Gastroesophageal sphincter (tissue), 4 donors: ENCODE measurements around the gene ZGPAT. TPM values are rescaled to one million over a fixed set of nuclear protein-coding genes. Genes with fewer than 3 reads are reported as not detected.
"Not testable (repeated sequence)": the region's sequence is repeated elsewhere in the genome, so short reads cannot be mapped to it uniquely, and the experiment has no call there.

Experiments used
- ATAC-seq: fragments of 150-250 bp; one replicate; pipeline ENCODE4 v1.9.1; 2016; ENCODE audit warnings: mild to moderate bottlenecking, moderate library complexity
- H3K27ac ChIP-seq, 4 donors: fragments of 200-600 bp; sonication (generic) in 3 of 4; 1 replicate in 3 of 4; 2 replicates in 1 of 4; pipeline ENCODE4 v1.5.1; 2016 to 2019
- H3K27me3 ChIP-seq: fragments of 200-600 bp; sonication (generic); one replicate; pipeline ENCODE4 v1.5.1; 2019
- H3K36me3 ChIP-seq, 2 donors: fragments of 200-600 bp; sonication (generic); one replicate each; pipeline ENCODE4 v1.5.1; 2019; ENCODE audit warnings: control low read depth in 1 of 2
- H3K4me1 ChIP-seq, 3 donors: fragments of 200-600 bp; sonication (generic); 1 replicate in 2 of 3; 2 replicates in 1 of 3; pipeline ENCODE4 v1.5.1; 2016 to 2019; ENCODE audit warnings: control low read depth in 2 of 3
- H3K4me3 ChIP-seq, 2 donors: fragments of 200-600 bp; sonication (generic); one replicate each; pipeline ENCODE4 v1.5.1; 2019; ENCODE audit warnings: mild to moderate bottlenecking in 1 of 2, moderate library complexity in 1 of 2
- H3K9me3 ChIP-seq, 3 donors: fragments of 200-600 bp; sonication (generic); one replicate each; pipeline ENCODE4 v1.5.1; 2017 to 2019; ENCODE audit warnings: control low read depth in 2 of 3
- EP300 ChIP-seq: sonication (generic); formaldehyde crosslinking; IDR thresholded peaks from one replicate; pipeline ENCODE4 v1.6.1; 2017; ENCODE audit warnings: antibody characterized with exemption, mild to moderate bottlenecking
- POLR2A ChIP-seq, 2 donors: fragments of 450-650 bp; IDR thresholded peaks; one replicate each; pipeline ENCODE4 v1.6.1; 2017; ENCODE audit warnings: antibody characterized with exemption in 2 of 2, mild to moderate bottlenecking in 2 of 2, moderate library complexity in 1 of 2
- POLR2AphosphoS5 ChIP-seq: sonication (generic); formaldehyde crosslinking; IDR thresholded peaks from one replicate; pipeline ENCODE4 v1.6.1; 2017; ENCODE audit warnings: antibody characterized with exemption
- WGBS, 2 donors: methylation state at CpG; one replicate each; pipeline ENCODE4 v1.1.5; 2018; ENCODE audit warnings: low coverage in 1 of 2; 5-methylcytosine and 5-hydroxymethylcytosine counted together
- total RNA-seq, 4 donors: library from RNA; depleted of rRNA; stranded (reverse); fragments of >200 nt; gene quantifications; one replicate each; pipeline ENCODE4 v1.1.0, GENCODE V29; 2016
- TF ChIP-seq, protein P1 (sequence below), 4 experiments: fragments of 200-600 bp in 2 of 4; fragments of 450-650 bp in 2 of 4; sonication (generic) in 1 of 4; IDR thresholded peaks; one replicate each; pipeline ENCODE4 v1.5.1; 2017 to 2019; ENCODE audit warnings: antibody characterized with exemption in 4 of 4, mild to moderate bottlenecking in 2 of 4, moderate library complexity in 2 of 4

ZGPAT gene
- total RNA-seq, 4 donors from 2014 or later = 21.7 to 51.7 (median 32.9) TPM

DNA sequence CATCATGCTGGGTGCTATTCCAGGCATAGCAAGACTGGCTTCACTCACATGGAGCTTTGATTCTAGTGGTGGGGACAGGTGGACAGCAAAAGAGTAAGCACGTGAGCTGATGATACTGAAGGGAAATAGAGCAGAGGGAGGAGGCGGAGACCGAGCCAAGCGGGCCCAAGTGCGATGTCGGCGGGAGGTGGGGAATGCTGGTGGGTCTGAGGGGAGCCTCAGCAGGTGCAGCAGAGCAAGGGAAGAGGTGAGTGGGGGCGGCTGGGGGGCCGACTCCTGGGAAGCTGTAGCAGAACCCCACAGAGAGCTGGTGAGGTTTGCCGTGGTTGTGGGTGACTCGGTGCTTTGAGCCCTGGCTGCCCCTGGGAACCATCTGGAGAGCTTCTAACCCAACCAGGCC is 39.5 kb upstream of the ZGPAT start:
- Histone ChIP-seq H3K9me3 (no peaks in the 10 kb centered on the region), H3K36me3 (peaks cover 0 to 90% of the 10 kb centered on the region in 2 donors), H3K4me1 (peaks cover 0 to 12% (median 0%) of the 10 kb centered on the region in 3 donors), H3K27ac (no peak overlapping the region), H3K27me3 (no peaks in the 10 kb centered on the region), H3K4me3 (no peak overlapping the region)
- 97% methylated on average over 10 of the region's 11 CpGs; no CpG with 5 or more reads in 1 of the 2 donors for WGBS, 2 donors
- TF ChIP-seq EP300 (no peak), POLR2AphosphoS5 (no peak), POLR2A (IDR thresholded peaks at IDR 0.05) (no peak)
- TF ChIP-seq, protein P1, sequence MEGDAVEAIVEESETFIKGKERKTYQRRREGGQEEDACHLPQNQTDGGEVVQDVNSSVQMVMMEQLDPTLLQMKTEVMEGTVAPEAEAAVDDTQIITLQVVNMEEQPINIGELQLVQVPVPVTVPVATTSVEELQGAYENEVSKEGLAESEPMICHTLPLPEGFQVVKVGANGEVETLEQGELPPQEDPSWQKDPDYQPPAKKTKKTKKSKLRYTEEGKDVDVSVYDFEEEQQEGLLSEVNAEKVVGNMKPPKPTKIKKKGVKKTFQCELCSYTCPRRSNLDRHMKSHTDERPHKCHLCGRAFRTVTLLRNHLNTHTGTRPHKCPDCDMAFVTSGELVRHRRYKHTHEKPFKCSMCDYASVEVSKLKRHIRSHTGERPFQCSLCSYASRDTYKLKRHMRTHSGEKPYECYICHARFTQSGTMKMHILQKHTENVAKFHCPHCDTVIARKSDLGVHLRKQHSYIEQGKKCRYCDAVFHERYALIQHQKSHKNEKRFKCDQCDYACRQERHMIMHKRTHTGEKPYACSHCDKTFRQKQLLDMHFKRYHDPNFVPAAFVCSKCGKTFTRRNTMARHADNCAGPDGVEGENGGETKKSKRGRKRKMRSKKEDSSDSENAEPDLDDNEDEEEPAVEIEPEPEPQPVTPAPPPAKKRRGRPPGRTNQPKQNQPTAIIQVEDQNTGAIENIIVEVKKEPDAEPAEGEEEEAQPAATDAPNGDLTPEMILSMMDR (IDR thresholded peaks at IDR 0.05) = no peak
- no peak for ATAC-seq

DNA sequence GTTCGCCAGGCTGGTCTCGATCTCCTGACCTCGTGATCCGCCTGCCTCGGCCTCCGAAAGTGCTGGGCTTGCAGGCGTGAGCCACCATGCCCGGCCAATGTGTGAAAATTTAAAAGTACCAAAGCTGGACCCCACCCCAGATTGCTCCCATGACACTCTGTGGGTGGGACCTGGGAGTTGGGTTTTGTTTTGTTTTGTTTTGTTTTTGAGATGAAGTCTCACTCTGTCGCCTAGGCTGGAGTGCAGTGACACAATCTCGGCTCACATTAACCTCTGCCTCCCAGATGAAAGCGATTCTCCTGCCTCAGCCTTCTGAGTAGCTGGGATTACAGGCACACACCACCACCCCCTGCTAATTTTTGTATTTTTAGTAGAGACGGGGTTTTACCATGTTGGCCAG is 36.1 kb upstream of the ZGPAT start:
- H3K4me1 ChIP-seq, H3K4me3 ChIP-seq, H3K9me3 ChIP-seq, H3K27ac ChIP-seq, ATAC-seq, H3K27me3 ChIP-seq: not testable (repeated sequence)
- H3K36me3 ChIP-seq = peaks cover 0 to 90% of the 10 kb centered on the region in 2 donors
- WGBS, 2 donors = 100% methylated on average over 6 of the region's 12 CpGs; no CpG with 5 or more reads in 1 of the 2 donors

DNA sequence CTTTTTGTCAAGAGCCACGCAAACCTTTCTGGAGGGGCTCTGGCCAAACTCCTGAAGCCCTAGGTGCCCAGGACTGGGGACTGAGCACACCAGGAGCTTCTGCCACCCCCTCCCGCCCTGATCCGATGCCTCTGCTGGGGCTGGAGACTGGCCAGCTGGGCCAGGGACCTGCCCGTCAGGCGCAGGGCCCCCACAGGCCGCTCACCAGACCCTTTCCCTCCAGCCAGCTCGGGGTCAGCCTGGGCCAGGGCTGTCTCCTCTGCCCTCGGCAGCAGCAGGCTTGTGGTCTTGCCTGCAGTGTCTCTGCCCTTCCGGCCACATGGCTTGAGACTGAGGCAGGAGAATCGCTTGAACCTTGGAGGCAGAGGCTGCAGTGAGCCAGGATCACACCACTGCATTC is 35.2 kb upstream of the ZGPAT start:
- peaks cover 0 to 89% of the 10 kb centered on the region in 2 donors for H3K36me3 ChIP-seq
- no peaks in the 10 kb centered on the region for H3K9me3 ChIP-seq
- 87% methylated on average over 7 of the region's 10 CpGs; no CpG with 5 or more reads in 1 of the 2 donors for WGBS, 2 donors
- ATAC-seq = no peak
- H3K27ac ChIP-seq = no peak overlapping the region
- H3K4me1 ChIP-seq = no peaks in the 10 kb centered on the region
- TF ChIP-seq EP300 = no peak
- no peak for TF ChIP-seq POLR2A (IDR thresholded peaks at IDR 0.05)
- TF ChIP-seq, protein P1 (IDR thresholded peaks at IDR 0.05) = no peak
- TF ChIP-seq POLR2AphosphoS5 = no peak
- H3K27me3 ChIP-seq = no peaks in the 10 kb centered on the region
- no peak overlapping the region for H3K4me3 ChIP-seq

DNA sequence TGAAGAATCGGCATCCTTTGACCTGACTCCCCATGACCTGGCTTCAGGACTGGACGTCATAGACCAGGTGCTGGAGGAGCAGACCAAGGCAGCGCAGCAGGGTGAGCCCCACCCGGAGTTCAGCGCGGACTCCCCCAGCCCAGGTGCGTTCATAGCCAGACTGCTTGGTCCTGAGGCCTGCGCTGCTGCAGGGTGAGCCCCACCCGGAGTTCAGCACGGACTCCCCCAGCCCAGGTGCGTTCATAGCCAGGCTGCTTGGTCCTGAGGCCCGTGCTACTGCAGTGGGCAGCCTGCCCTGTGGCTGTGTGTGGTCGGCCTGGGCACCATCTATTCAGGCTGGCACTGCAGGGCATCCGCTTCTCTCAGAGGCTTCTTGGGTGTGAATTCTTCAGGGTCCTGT is 33.9 kb upstream of the ZGPAT start:
- H3K27me3 ChIP-seq = no peaks in the 10 kb centered on the region
- no peaks in the 10 kb centered on the region for H3K4me1 ChIP-seq
- no peaks in the 10 kb centered on the region for H3K9me3 ChIP-seq
- peaks cover 0 to 89% of the 10 kb centered on the region in 2 donors for H3K36me3 ChIP-seq
- 97% methylated on average over 6 of the region's 14 CpGs; no CpG with 5 or more reads in 1 of the 2 donors for WGBS, 2 donors
- no peak for TF ChIP-seq POLR2A (IDR thresholded peaks at IDR 0.05)
- no peak for TF ChIP-seq POLR2AphosphoS5
- TF ChIP-seq, protein P1 (IDR thresholded peaks at IDR 0.05) = no peak
- TF ChIP-seq EP300 = no peak
- no peak overlapping the region for H3K27ac ChIP-seq
- no peak overlapping the region for H3K4me3 ChIP-seq
- no peak for ATAC-seq

DNA sequence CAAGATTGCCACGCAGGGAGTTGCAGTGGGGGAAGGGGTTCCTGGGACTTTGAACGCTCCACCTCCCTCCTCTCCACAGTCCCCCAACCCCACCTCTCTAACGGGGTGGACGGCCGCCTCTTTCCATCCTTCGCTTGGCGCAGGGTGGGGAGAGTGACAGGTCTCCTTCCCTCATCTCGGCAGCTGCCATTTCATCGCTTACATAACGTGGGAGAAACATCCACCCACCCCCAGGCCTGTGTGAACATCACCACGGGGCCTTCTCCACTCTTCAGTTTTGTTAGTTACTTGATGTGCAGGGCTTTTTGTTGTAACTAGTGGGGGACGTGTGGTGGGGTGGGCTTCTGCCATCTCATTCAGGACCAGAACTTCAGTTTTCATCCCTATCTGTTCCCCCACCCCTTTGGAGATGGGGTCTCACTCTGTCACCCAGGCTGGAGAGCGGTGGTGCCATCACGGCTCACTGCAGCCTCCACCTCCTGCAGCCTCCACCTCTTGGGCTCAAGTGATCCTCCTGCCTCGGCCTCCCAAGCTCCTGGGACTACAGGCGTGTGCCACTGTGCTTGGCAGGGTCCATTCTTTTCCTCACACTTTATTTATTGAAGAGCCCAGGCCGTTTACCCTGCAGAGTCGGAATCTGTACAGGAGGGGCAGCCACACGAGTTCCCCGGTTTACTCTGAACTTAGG is 32.0 kb upstream of the ZGPAT start:
- Histone ChIP-seq H3K36me3 (peaks cover 0 to 96% of the 10 kb centered on the region in 2 donors), H3K27me3 (no peaks in the 10 kb centered on the region), H3K27ac (no peak overlapping the region), H3K4me1 (no peaks in the 10 kb centered on the region), H3K9me3 (no peaks in the 10 kb centered on the region), H3K4me3 (no peak overlapping the region)
- TF ChIP-seq POLR2AphosphoS5 (no peak), EP300 (no peak), POLR2A (IDR thresholded peaks at IDR 0.05) (no peak)
- TF ChIP-seq, protein P1 (IDR thresholded peaks at IDR 0.05) = no peak
- WGBS, 2 donors = 88 to 92% methylated on average over 5 to 16 of the region's 20 CpGs
- no peak for ATAC-seq
